Activated CD8-positive, alpha-beta memory T cell treated with anti-CD3 and anti-CD28 coated beads, Interleukin-2, amount 50 U/mL, for 24 hours (primary cell): ENCODE data around the gene RAB10.
"Not testable (repeated sequence)": the region's sequence is repeated elsewhere in the genome, so short reads cannot be mapped to it uniquely, and the experiment has no call there.

ENCODE experiments used
- DNase-seq: peaks from one replicate; pipeline ENCODE4 v3.0.0-alpha.2; 2020; ENCODE audit errors: extremely low read depth

Gene RAB10

DNA sequence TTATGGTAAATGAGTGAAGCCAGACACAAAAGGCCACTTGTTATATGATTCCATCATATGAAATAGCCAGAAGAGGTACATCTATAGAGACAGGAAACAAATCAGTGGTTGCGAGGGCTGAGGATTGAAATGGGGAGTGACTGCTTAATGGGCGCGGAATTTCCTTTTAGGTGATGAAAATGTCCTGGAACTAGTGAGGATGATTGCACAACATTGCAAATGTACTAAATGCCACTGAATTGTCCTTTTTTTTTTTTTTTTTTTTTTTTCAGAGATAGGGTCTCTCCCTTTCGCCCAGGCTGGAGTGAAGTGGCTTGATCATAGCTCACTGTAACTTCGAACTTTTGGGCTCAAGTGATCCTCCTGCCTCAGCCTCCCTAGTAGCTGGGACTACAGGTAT lies 123.7 kb downstream of the RAB10 start:
- no peak for DNase-seq

GRCh38 chr2:26161926-26162325 lies 128.0 kb downstream of the RAB10 start:
- no peak for DNase-seq

DNA sequence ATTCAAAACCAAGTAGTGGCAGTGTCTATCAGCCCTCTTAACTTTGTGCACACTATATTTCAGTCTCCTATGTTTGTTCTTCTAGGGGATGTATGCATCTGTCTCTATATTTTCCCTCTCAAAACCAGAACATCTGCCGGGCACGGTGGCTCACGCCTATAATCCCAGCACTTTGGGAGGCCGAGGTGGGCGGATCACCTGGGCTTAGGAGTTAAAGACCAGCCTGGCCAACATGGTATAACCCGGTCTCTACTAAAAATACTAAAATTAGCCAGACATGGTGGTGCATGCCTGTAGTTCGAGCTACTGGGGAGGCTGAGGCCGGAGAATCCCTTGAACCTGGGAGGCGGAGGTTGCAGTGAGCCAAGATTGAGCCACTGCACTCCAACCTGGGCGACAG lies 129.1 kb downstream of the RAB10 start:
- no peak for DNase-seq

GRCh38 chr2:26164231-26164630 lies 130.3 kb downstream of the RAB10 start:
- DNase-seq: no peak

DNA sequence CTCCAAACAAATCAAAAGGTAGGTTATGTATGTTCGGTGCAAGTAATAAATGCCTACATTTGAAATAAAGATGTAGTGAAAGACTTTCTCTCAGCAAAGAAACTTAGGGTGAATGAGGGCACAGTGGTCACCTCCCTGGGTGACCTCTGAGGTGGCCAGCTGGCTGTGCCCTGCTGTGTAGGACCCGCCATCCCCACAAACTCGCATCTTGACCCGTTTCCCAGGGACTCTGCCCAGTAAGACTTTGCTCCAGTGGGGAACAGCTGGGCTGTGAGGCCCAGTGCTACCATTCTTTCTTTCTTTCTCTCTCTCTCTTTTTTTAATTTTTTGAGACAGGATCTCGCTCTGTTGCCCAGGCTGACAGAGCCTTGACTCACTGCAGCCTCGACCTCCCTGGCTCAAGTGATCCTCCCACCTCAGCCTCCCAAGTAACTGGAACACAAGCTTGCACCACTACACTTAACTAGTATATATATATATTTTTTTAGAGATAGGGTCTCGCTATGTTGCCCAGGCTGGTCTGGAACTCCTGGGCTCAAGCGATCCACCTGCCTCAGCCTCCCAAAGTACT lies 130.8 kb downstream of the RAB10 start:
- DNase-seq: no peak

GRCh38 chr2:26165403-26165802 lies 131.5 kb downstream of the RAB10 start:
- DNase-seq: no peak

GRCh38 chr2:26166541-26166940 lies 132.7 kb downstream of the RAB10 start:
- DNase-seq: not testable (repeated sequence)

- DNase-seq: no peak
Observed at GRCh38 chr2:26168785-26169184, 134.9 kb downstream of the RAB10 start.

GRCh38 chr2:26169226-26169625 lies 135.3 kb downstream of the RAB10 start:
- DNase-seq: no peak

GRCh38 chr2:26169681-26170414 lies 136.0 kb downstream of the RAB10 start:
- DNase-seq: no peak

- no peak for DNase-seq
Observed at GRCh38 chr2:26170795-26171194, 136.9 kb downstream of the RAB10 start.

- no peak for DNase-seq
Observed at GRCh38 chr2:26172189-26172870, 138.4 kb downstream of the RAB10 start.

GRCh38 chr2:26172871-26173775 lies 139.2 kb downstream of the RAB10 start, which contains the start of gene GAREM2:
Gene GAREM2 (plus strand): TSS chr2:26173088. CDS start chr2:26173221, 133 bp downstream.
- DNase-seq: no peak

DNA sequence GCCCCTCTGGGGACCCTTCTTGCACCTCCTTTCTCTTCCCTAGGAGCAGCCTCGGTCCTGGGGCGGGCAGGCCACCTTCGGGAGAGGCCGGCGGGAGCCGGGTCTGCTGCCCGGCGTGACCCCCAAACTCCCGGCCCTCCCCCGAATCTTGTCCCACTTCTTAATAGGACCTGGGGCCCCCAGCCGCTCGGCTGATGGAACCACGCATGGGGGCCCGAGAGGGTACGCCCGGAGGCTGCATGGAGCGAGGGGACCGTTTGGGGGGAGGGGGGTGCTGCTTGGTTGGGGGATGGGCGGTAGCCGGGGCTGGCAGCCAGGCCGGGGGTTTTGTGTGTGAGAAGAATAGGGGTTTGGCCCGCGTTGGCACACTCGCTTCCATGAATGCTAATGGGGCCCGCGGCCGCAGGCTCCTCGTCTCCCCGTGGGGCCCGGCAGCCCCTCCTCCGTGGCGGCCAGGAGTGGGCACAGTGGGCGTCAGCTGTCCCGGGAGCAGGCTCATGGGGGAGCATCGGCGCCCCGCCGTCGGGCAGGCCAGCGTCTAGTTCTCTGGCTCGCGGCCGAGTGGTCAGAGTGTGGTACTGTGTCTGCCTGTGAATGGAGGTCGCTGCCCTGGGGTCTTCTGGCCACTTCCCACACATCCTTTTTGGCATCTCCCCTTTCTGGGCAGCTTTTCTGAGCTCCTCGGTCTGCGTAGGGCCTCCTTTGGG lies 140.0 kb downstream of the RAB10 start:
- no peak for DNase-seq

GRCh38 chr2:26174691-26175465 lies 141.0 kb downstream of the RAB10 start:
- no peak for DNase-seq

DNA sequence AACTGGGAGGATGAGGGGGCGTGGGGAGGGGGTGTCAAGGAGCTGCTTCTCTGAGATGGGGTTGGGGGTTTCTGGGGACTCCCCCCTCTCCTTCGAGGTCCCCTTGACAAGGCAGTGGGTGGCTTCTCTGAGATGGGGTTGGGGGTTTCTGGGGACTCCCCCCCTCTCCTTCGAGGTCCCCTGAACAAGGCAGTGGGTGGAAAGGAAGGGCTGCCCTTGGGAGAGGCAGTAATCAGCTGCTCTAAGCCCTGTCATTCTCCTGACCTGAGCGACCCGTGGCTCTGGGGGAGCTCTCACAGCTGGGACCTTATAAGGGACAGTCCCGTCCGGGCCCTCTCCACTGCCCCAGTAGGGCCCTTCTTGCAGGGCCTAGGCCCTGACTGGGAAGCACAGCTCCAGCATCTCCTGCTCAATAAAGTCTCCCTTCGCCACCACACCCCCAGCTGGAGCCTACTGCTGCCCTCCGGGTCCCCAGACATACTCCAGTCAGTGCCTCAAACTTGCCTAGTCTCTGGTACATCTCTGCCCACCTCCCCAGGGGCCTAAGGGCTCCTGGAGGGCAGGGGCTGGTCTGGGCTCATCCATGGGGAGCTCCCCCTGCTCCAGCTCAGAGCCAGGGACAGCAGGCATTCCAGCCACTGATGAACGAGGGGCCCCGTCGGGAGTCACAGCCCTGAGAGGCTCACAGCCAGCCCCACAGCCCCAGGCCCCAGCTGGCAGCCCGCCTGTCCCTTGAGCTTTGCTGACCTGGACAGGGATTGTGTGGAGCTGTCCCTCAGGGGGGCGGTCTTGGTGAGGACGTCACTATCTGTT lies 141.8 kb downstream of the RAB10 start:
- no peak for DNase-seq

GRCh38 chr2:26176279-26176615 lies 142.4 kb downstream of the RAB10 start:
- DNase-seq: no peak

GRCh38 chr2:26177122-26177521 lies 143.2 kb downstream of the RAB10 start:
- no peak for DNase-seq

DNA sequence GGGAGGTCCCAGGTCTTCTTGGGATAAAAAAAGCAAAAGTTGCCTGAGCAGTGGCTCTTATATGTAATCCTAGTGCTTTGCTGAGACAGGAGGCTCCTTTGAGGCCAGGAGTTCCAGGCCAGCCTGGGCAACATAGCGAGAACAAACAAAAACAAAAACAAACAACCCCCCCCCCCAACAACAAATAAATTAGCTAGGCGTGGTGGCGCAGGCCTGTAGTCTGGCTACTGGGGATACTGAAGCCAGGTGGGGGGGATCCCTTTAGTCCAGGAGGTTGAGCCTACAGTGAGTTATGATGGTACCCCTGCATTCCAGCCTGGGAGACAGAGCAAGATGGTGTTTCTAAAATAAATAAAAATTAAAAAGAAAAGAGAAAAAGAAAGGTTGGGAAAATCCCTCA lies 144.4 kb downstream of the RAB10 start:
- no peak for DNase-seq
